ENCODE measurements around the gene SRXN1. TPM values are rescaled to one million over a fixed set of nuclear protein-coding genes. Genes with fewer than 3 reads are reported as not detected.

Gene SRXN1
- polyA plus RNA-seq, 2 of the 4 experiments (the other 2 are of a cell fraction): 183 to 262 TPM

DNA sequence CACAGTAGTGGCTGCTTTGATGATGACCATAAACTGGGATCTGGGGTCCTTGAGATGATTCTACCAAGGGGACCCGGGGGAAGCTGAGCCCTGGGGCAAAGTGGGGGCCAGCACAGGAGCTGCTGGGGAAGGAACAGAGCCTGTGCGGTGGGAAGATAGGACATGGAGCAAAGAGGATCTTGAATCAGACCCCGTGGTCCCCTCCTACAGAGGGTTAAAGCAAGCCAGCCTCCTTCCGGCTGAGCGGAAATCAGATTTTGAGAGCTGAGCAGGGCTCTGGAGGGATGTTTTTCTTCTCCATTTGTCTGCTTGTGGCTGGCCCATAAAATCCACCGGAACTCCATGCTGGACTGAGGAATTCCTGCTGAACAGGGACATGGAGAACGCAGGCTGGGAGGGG, 32.8 kb downstream of the SRXN1 start (continued):
- TF ChIP-seq, protein P1, sequence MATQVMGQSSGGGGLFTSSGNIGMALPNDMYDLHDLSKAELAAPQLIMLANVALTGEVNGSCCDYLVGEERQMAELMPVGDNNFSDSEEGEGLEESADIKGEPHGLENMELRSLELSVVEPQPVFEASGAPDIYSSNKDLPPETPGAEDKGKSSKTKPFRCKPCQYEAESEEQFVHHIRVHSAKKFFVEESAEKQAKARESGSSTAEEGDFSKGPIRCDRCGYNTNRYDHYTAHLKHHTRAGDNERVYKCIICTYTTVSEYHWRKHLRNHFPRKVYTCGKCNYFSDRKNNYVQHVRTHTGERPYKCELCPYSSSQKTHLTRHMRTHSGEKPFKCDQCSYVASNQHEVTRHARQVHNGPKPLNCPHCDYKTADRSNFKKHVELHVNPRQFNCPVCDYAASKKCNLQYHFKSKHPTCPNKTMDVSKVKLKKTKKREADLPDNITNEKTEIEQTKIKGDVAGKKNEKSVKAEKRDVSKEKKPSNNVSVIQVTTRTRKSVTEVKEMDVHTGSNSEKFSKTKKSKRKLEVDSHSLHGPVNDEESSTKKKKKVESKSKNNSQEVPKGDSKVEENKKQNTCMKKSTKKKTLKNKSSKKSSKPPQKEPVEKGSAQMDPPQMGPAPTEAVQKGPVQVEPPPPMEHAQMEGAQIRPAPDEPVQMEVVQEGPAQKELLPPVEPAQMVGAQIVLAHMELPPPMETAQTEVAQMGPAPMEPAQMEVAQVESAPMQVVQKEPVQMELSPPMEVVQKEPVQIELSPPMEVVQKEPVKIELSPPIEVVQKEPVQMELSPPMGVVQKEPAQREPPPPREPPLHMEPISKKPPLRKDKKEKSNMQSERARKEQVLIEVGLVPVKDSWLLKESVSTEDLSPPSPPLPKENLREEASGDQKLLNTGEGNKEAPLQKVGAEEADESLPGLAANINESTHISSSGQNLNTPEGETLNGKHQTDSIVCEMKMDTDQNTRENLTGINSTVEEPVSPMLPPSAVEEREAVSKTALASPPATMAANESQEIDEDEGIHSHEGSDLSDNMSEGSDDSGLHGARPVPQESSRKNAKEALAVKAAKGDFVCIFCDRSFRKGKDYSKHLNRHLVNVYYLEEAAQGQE (IDR thresholded peaks at IDR 0.05): no peak
- TF ChIP-seq ZSCAN20 (CRISPR knock-in tag; IDR thresholded peaks at IDR 0.05): no peak
- TF ChIP-seq, protein P2, sequence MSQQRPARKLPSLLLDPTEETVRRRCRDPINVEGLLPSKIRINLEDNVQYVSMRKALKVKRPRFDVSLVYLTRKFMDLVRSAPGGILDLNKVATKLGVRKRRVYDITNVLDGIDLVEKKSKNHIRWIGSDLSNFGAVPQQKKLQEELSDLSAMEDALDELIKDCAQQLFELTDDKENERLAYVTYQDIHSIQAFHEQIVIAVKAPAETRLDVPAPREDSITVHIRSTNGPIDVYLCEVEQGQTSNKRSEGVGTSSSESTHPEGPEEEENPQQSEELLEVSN (IDR thresholded peaks at IDR 0.05; ENCODE audit: borderline replicate concordance, low read depth): no peak

DNA sequence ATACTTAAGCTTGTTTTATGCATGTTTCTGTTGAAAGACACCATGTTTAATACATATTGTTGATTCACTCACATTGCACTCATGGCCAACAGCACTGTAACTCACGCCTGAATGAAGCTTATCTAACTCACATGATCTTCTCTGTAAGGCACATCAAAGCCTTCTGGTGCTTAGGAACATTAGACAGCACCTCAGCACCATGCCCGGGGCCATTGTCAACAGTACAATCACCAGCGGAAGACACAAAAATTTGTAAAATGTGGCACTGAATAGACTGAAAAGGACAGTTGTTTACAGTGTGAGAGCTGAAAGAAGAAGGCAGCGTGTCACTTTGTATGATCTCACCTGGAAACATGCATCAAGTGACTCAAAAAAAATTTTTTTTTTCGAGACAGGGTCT, 34.0 kb downstream of the SRXN1 start:
- Histone ChIP-seq H3K4me2 (no peak overlapping the region), H3K4me3 (no peak overlapping the region), H3K9me3 (peaks cover 13% of the 10 kb centered on the region), H3K27ac (no peak overlapping the region), H3K4me1 (no peaks in the 10 kb centered on the region)
- TF ChIP-seq ESRRA (IDR thresholded peaks at IDR 0.05; ENCODE audit: borderline replicate concordance, low read length): no peak
- TF ChIP-seq NR3C1 (IDR thresholded peaks at IDR 0.05): no peak
- no peak for TF ChIP-seq RARB (CRISPR knock-in tag; IDR thresholded peaks at IDR 0.05)
- CTCF ChIA-PET: interaction anchor here (1.0 to 5.2 kb wide), 7 partner anchors 10 to 109 kb away, joined by 3 to 43 read pairs (median 4); no protein-coding TSS in a partner anchor
- FAIRE-seq (no peak), ATAC-seq (no peak), DNase-seq (ENCODE audit: low read depth in 1 of 2, low spot score in 1 of 2) (no peak)
- POLR2A ChIA-PET: no interaction called here
- WGBS (ENCODE audit: missing lambda C conversion rate): 23% methylated on average over 5 of the region's 5 CpGs

- peaks cover 13% of the 10 kb centered on the region for H3K9me3 ChIP-seq
- TF ChIP-seq HOXA7 (CRISPR knock-in tag; IDR thresholded peaks at IDR 0.05): no peak
- no peak for TF ChIP-seq GATA3 (IDR thresholded peaks at IDR 0.05; ENCODE audit: borderline replicate concordance)
- no peak for TF ChIP-seq NPAS2 (CRISPR knock-in tag; IDR thresholded peaks at IDR 0.05; ENCODE audit: borderline replicate concordance)
- TF ChIP-seq EP300 (IDR thresholded peaks at IDR 0.05): no peak
- POLR2A ChIA-PET: no interaction called here
- CTCF ChIA-PET: interaction anchor here (0.6 to 5.2 kb wide), 12 partner anchors 11 to 344 kb away, joined by 3 to 43 read pairs (median 4); no protein-coding TSS in a partner anchor
- H3K4me2 ChIP-seq: no peak overlapping the region
- H3K4me1 ChIP-seq: no peaks in the 10 kb centered on the region
- H3K4me3 ChIP-seq: no peak overlapping the region
- no peak overlapping the region for H3K27ac ChIP-seq
- DNase-seq (ENCODE audit: low read depth in 1 of 2, low spot score in 1 of 2): no peak
- FAIRE-seq: peak; percentile 39
- no peak for ATAC-seq
- 3% methylated on average over 4 of the region's 4 CpGs for WGBS (ENCODE audit: missing lambda C conversion rate)
These were observed 34.9 kb downstream of the SRXN1 start for GRCh38 chr20:617934-618690.

- POLR2A ChIA-PET: no interaction called here
- no peak for ATAC-seq
- peak; percentile 36 for FAIRE-seq
- H3K4me3 ChIP-seq: no peak overlapping the region
- CTCF ChIA-PET: interaction anchor here (0.9 kb wide), 1 partner anchor 12 kb away, joined by 4 read pairs; no protein-coding TSS in a partner anchor
- H3K4me1 ChIP-seq: no peaks in the 10 kb centered on the region
- WGBS (ENCODE audit: missing lambda C conversion rate): 73% methylated on average over 4 of the region's 4 CpGs
- no peak overlapping the region for H3K27ac ChIP-seq
- peaks cover 13% of the 10 kb centered on the region for H3K9me3 ChIP-seq
- no peak overlapping the region for H3K4me2 ChIP-seq
- no peak for DNase-seq (ENCODE audit: low read depth in 1 of 2, low spot score in 1 of 2)
- TF ChIP-seq RAD21 (conservative IDR thresholded peaks at IDR 0.05 in 1 of 2, IDR thresholded peaks at IDR 0.05 in 1 of 2): no peak
- TF ChIP-seq HDAC2 (IDR thresholded peaks at IDR 0.05): no peak
- TF ChIP-seq USF2 (IDR thresholded peaks at IDR 0.05): no peak
- no peak for TF ChIP-seq GATA3 (IDR thresholded peaks at IDR 0.05; ENCODE audit: borderline replicate concordance)
- TF ChIP-seq, protein P3, sequence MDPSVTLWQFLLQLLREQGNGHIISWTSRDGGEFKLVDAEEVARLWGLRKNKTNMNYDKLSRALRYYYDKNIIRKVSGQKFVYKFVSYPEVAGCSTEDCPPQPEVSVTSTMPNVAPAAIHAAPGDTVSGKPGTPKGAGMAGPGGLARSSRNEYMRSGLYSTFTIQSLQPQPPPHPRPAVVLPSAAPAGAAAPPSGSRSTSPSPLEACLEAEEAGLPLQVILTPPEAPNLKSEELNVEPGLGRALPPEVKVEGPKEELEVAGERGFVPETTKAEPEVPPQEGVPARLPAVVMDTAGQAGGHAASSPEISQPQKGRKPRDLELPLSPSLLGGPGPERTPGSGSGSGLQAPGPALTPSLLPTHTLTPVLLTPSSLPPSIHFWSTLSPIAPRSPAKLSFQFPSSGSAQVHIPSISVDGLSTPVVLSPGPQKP (IDR thresholded peaks at IDR 0.05; ENCODE audit: low read depth, low read length): no peak
- TF ChIP-seq HES2 (IDR thresholded peaks at IDR 0.05): no peak
- no peak for TF ChIP-seq HOXB5 (CRISPR knock-in tag; IDR thresholded peaks at IDR 0.05)
- TF ChIP-seq KDM5A (IDR thresholded peaks at IDR 0.05): no peak
- TF ChIP-seq, protein P4, sequence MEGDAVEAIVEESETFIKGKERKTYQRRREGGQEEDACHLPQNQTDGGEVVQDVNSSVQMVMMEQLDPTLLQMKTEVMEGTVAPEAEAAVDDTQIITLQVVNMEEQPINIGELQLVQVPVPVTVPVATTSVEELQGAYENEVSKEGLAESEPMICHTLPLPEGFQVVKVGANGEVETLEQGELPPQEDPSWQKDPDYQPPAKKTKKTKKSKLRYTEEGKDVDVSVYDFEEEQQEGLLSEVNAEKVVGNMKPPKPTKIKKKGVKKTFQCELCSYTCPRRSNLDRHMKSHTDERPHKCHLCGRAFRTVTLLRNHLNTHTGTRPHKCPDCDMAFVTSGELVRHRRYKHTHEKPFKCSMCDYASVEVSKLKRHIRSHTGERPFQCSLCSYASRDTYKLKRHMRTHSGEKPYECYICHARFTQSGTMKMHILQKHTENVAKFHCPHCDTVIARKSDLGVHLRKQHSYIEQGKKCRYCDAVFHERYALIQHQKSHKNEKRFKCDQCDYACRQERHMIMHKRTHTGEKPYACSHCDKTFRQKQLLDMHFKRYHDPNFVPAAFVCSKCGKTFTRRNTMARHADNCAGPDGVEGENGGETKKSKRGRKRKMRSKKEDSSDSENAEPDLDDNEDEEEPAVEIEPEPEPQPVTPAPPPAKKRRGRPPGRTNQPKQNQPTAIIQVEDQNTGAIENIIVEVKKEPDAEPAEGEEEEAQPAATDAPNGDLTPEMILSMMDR (IDR thresholded peaks at IDR 0.05): no peak
- TF ChIP-seq CEBPB (IDR thresholded peaks at IDR 0.05): no peak
- no peak for TF ChIP-seq HOXB13 (CRISPR knock-in tag; IDR thresholded peaks at IDR 0.05; ENCODE audit: low read depth)
- no peak for TF ChIP-seq SREBF2 (IDR thresholded peaks at IDR 0.05)
- no peak for TF ChIP-seq JUN (IDR thresholded peaks at IDR 0.05)
- no peak for TF ChIP-seq MYC (IDR thresholded peaks at IDR 0.05; ENCODE audit: borderline replicate concordance, low read length)
These were observed 37.5 kb downstream of the SRXN1 start for GRCh38 chr20:615514-615913.

All from A549 (cell line).